ENCODE results near the gene TMEM253.

TMEM253 gene

GRCh38 chr14:21093769-21094681, 6.8 kb upstream of the TMEM253 start:
- no peak for TF ChIP-seq CTCF (IDR thresholded peaks at IDR 0.05; ENCODE audit: control insufficient read depth, insufficient read depth, low read depth, low read length, missing control alignments)
- no peak overlapping the region for H3K4me3 ChIP-seq (ENCODE audit: control insufficient read depth, low read depth, low read length)
- no peak for DNase-seq (ENCODE audit: low read depth)

GRCh38 chr14:21095430-21096205, 5.2 kb upstream of the TMEM253 start:
- no peak for DNase-seq (ENCODE audit: low read depth)
- H3K4me3 ChIP-seq (ENCODE audit: control insufficient read depth, low read depth, low read length): no peak overlapping the region
- no peak for TF ChIP-seq CTCF (IDR thresholded peaks at IDR 0.05; ENCODE audit: control insufficient read depth, insufficient read depth, low read depth, low read length, missing control alignments)

- no peak for DNase-seq (ENCODE audit: low read depth)
- H3K4me3 ChIP-seq (ENCODE audit: control insufficient read depth, low read depth, low read length): no peak overlapping the region
- TF ChIP-seq CTCF (IDR thresholded peaks at IDR 0.05; ENCODE audit: control insufficient read depth, insufficient read depth, low read depth, low read length, missing control alignments): no peak
Measured at GRCh38 chr14:21096438-21096837, 4.4 kb upstream of the TMEM253 start.

GRCh38 chr14:21096978-21097635, 3.8 kb upstream of the TMEM253 start:
- TF ChIP-seq CTCF (IDR thresholded peaks at IDR 0.05; ENCODE audit: control insufficient read depth, insufficient read depth, low read depth, low read length, missing control alignments): no peak

GRCh38 chr14:21097636-21098075, 3.2 kb upstream of the TMEM253 start:
- no peak for DNase-seq (ENCODE audit: low read depth)
- H3K4me3 ChIP-seq (ENCODE audit: control insufficient read depth, low read depth, low read length): peak overlapping the region; percentile 5; the same call in 1 of the 2 replicates
- TF ChIP-seq CTCF (IDR thresholded peaks at IDR 0.05; ENCODE audit: control insufficient read depth, insufficient read depth, low read depth, low read length, missing control alignments): no peak

More at GRCh38 chr14:21096978-21097635, 3.8 kb upstream of the TMEM253 start:
- no peak for DNase-seq (ENCODE audit: low read depth)
- H3K4me3 ChIP-seq (ENCODE audit: control insufficient read depth, low read depth, low read length): peak overlapping the region; percentile 5; the same call in 1 of the 2 replicates
